ENCODE data around the gene EPHA4. TPM values are rescaled to one million over a fixed set of nuclear protein-coding genes. Genes with fewer than 3 reads are reported as not detected.

EPHA4 gene
- total RNA-seq, 4 donors from 2014 or later: 3.5 to 16.5 (median 12.4) TPM

DNA sequence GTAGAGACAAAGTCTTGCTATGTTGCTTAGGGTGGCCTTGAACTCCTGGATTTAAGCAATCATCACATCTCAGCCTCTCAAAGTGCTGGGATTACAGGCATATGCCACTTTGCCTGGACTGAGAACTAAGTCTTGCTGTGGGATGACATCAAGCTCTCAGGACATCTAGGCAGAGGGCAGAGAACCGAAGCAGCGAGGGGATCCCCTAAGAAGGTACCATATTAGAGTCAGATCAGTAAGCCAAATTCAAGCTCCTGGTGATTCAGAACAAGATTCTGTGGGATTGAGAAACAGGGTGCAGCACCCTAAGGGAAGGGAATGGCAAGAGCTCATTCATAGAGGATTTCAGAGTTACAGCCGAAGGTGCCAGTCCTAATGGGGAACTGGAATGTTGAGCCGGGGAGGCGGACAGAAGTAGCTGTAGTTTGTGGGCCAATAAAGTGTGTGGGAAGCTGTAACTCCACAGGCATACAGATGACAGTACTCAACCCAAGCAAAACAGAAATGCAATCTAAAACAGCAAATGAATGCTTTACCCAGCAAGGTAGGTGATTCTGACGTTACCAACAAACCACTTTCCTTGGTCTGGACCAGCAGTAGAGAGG, 30.9 kb downstream of the EPHA4 start:
- Histone ChIP-seq H3K36me3 (no peaks in the 10 kb centered on the region), H3K27me3 (no peaks in the 10 kb centered on the region), H3K4me1 (no peaks in the 10 kb centered on the region), H3K9me3 (no peaks in the 10 kb centered on the region), H3K27ac (no peak overlapping the region), H3K4me3 (no peak overlapping the region)
- TF ChIP-seq, protein P1, sequence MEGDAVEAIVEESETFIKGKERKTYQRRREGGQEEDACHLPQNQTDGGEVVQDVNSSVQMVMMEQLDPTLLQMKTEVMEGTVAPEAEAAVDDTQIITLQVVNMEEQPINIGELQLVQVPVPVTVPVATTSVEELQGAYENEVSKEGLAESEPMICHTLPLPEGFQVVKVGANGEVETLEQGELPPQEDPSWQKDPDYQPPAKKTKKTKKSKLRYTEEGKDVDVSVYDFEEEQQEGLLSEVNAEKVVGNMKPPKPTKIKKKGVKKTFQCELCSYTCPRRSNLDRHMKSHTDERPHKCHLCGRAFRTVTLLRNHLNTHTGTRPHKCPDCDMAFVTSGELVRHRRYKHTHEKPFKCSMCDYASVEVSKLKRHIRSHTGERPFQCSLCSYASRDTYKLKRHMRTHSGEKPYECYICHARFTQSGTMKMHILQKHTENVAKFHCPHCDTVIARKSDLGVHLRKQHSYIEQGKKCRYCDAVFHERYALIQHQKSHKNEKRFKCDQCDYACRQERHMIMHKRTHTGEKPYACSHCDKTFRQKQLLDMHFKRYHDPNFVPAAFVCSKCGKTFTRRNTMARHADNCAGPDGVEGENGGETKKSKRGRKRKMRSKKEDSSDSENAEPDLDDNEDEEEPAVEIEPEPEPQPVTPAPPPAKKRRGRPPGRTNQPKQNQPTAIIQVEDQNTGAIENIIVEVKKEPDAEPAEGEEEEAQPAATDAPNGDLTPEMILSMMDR (IDR thresholded peaks at IDR 0.05): no peak
- TF ChIP-seq POLR2A (IDR thresholded peaks at IDR 0.05): no peak
- no peak for DNase-seq

DNA sequence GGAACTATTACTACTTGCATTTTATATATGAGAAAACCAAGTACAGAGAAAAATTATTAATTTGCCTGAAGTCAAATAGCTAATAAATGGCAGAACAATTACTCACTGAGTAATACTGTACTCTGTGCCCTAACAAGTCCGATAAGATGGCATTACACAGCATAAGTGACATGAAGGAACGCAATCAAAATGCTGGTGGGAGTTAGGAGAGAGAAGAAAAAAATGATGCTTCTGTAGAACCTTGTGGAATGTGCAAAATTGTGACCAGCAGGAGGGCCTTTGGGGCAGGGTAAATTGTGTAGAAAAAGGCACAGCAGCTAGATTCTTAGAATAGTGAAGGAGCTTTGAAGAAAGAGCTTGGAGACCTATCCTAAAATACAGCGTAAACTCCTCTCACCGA, 32.9 kb downstream of the EPHA4 start:
- no peaks in the 10 kb centered on the region for H3K4me1 ChIP-seq
- no peak overlapping the region for H3K27ac ChIP-seq
- no peaks in the 10 kb centered on the region for H3K27me3 ChIP-seq
- no peak overlapping the region for H3K4me3 ChIP-seq
- no peak for DNase-seq
- no peaks in the 10 kb centered on the region for H3K9me3 ChIP-seq
- no peaks in the 10 kb centered on the region for H3K36me3 ChIP-seq
- TF ChIP-seq, protein P1 (IDR thresholded peaks at IDR 0.05): no peak
- TF ChIP-seq POLR2A (IDR thresholded peaks at IDR 0.05): no peak

DNA sequence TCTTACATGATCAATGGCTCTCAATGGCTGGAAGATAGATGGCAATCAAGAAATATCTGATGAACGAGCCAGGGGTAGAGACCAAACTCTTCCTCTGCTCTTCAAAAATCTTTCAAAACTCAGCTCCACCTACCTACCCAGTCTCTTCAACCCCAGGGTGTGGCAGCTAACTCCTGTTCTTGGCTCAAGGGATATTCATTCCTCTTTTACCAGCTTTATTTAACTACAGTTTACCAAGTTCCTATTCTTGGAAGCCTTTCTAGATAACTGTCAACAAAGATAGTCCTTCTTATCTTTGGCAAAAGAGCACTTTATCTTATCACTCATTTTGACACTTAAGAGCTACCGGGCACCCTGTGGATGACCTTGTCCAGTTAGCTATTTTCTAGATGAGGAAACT, 36.3 kb downstream of the EPHA4 start:
- TF ChIP-seq, protein P1 (IDR thresholded peaks at IDR 0.05): no peak
- no peak for TF ChIP-seq POLR2A (IDR thresholded peaks at IDR 0.05)
- no peak for DNase-seq
- peaks cover 0 to 6% (median 0%) of the 10 kb centered on the region in 4 donors for H3K4me1 ChIP-seq

DNA sequence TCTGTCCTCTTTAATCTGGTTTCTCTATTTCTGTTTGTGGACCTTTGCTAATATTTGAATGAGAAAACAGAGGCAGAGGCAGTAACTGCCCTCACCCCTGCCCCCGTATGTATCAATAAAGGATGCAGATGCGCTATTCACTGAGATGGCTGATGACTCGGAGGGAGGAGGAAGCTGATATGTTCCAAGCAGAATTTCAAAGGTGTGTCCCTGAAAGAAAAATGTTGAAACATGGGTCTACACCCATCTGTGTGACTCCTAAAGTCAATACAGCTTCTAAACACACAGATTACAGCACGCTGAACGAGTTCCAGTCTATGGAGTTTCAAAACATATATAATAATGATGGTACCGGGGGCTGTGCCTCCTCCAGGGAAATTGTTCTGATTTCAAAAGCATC, 38.8 kb downstream of the EPHA4 start:
- DNase-seq: no peak
- Histone ChIP-seq H3K27ac (no peak overlapping the region), H3K27me3 (no peaks in the 10 kb centered on the region), H3K36me3 (no peaks in the 10 kb centered on the region), H3K4me3 (no peak overlapping the region), H3K9me3 (no peaks in the 10 kb centered on the region), H3K4me1 (peaks cover 0 to 26% (median 0%) of the 10 kb centered on the region in 4 donors)
- no peak for TF ChIP-seq POLR2A (IDR thresholded peaks at IDR 0.05)
- TF ChIP-seq, protein P1 (IDR thresholded peaks at IDR 0.05): no peak

More for the DNA sequence above, 36.3 kb downstream of the EPHA4 start:
- Histone ChIP-seq H3K9me3 (no peaks in the 10 kb centered on the region), H3K27ac (no peak overlapping the region), H3K27me3 (no peaks in the 10 kb centered on the region), H3K4me3 (no peak overlapping the region), H3K36me3 (no peaks in the 10 kb centered on the region)

DNA sequence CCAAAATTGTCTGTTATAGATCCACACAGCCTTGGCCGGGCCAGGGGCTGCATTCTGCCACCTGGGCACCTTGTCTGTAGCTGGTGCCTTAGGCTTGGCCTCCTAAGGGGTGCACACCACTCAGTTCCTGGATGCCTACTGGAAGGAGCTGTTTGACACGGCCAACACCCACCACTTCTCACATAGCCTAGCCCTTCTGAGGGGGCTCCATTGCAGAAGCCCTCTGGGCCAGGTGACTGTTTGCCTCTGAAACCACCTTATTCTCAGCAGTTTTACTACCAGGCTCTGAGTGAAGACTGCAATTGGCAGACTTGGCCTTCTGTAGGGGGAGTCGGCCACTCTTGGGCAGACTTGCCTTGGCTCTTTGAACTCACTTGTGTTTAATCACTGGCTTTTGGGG, 39.5 kb downstream of the EPHA4 start:
- TF ChIP-seq, protein P1 (IDR thresholded peaks at IDR 0.05): no peak
- no peak for TF ChIP-seq POLR2A (IDR thresholded peaks at IDR 0.05)
- H3K27ac ChIP-seq: no peak overlapping the region
- peaks cover 0 to 32% (median 0%) of the 10 kb centered on the region in 4 donors for H3K4me1 ChIP-seq

DNA sequence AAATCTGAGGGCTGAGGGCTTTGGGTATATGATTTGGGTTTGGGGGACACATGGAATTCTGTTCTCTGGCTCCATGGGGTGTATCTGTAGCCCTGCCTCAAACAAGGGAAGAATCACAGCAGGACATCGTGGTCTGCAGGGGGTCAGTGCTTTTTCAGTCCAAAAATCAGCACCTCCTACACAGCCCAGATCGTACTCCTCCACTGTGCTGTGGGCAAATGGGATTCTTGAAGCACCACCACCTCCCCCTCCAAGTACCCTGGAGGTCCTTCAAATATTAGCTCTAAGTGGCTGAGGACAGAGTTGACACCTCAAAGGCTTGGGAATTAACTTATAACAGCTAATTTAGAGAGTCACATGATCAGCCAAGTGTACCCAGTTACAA, 41.5 kb downstream of the EPHA4 start:
- Histone ChIP-seq H3K4me3 (no peak overlapping the region), H3K27me3 (no peaks in the 10 kb centered on the region), H3K36me3 (no peaks in the 10 kb centered on the region), H3K4me1 (peaks cover 0 to 40% (median 0%) of the 10 kb centered on the region in 4 donors), H3K9me3 (no peaks in the 10 kb centered on the region), H3K27ac (no peak overlapping the region)
- no peak for DNase-seq
- TF ChIP-seq, protein P1 (IDR thresholded peaks at IDR 0.05): no peak
- no peak for TF ChIP-seq POLR2A (IDR thresholded peaks at IDR 0.05)

More for the DNA sequence above, 39.5 kb downstream of the EPHA4 start:
- no peak overlapping the region for H3K4me3 ChIP-seq
- no peaks in the 10 kb centered on the region for H3K9me3 ChIP-seq
- H3K36me3 ChIP-seq: no peaks in the 10 kb centered on the region
- H3K27me3 ChIP-seq: no peaks in the 10 kb centered on the region
- DNase-seq: no peak

Data from Peyer's patch (tissue), 4 donors.